C4-2B (cell line): ENCODE data around the gene GALNT16.

Experiments used
- ZFX ChIP-seq: fragments of 450-650 bp; IDR thresholded peaks from 2 replicates; pipeline ENCODE4 v1.6.1; 2017
- TF ChIP-seq, protein P1 (sequence below): fragments of 450-650 bp; conservative IDR thresholded peaks from 2 replicates; pipeline ENCODE4 v1.5.1; 2017; ENCODE audit warnings: mild to moderate bottlenecking

DNA sequence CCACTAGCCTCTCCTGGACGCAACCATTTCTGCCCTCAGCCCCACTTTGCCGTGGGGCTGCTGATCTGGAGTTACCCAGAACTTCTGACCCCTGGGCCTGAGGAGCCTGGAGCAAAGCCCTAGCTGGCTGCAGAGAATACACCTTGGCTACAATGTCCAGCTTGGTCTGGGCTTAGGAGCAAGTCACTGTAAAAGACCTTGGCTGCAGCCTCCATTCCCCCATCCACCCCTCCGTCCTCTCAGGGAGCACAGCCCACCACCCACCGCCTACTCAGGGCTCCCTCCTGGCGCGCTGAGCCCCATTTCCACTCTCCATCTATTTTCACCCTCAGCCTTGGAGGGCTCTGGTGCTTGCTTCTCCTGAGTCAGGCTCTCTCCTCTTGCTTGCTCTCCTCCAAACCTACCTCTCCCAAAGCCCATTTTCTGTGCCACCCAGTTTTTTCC is 95.2 kb downstream of the GALNT16 start:
- TF ChIP-seq, protein P1, sequence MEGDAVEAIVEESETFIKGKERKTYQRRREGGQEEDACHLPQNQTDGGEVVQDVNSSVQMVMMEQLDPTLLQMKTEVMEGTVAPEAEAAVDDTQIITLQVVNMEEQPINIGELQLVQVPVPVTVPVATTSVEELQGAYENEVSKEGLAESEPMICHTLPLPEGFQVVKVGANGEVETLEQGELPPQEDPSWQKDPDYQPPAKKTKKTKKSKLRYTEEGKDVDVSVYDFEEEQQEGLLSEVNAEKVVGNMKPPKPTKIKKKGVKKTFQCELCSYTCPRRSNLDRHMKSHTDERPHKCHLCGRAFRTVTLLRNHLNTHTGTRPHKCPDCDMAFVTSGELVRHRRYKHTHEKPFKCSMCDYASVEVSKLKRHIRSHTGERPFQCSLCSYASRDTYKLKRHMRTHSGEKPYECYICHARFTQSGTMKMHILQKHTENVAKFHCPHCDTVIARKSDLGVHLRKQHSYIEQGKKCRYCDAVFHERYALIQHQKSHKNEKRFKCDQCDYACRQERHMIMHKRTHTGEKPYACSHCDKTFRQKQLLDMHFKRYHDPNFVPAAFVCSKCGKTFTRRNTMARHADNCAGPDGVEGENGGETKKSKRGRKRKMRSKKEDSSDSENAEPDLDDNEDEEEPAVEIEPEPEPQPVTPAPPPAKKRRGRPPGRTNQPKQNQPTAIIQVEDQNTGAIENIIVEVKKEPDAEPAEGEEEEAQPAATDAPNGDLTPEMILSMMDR: no peak
- TF ChIP-seq ZFX: no peak
